Measurements from ENCODE around the gene BRMS1.

BRMS1 gene

GRCh38 chr11:66371627-66372415 lies 26.9 kb upstream of the BRMS1 start, which contains the start of gene SLC29A2:
SLC29A2 (minus strand) TSS chr11:66371760; CDS start chr11:66371591, 169 bp downstream.
- Histone ChIP-seq H4K20me1 (peaks cover 37% of the 10 kb centered on the region), H3K4me3 (peak within 1 kb of the TSS; percentile 88), H3K9me3 (no peaks in the 10 kb centered on the region), H3K27ac (peak within 1 kb of the TSS; percentile 90), H3K4me2 (peak within 1 kb of the TSS; percentile 85), H3K4me1 (peaks cover 40% of the 10 kb centered on the region), H3K27me3 (no peaks in the 10 kb centered on the region), H3K9ac (peak within 1 kb of the TSS; percentile 84), H3K36me3 (peaks cover 32% of the 10 kb centered on the region)
- TF ChIP-seq Cebpa-rat (IDR thresholded peaks at IDR 0.05): no peak

- H3K36me3 ChIP-seq: peaks cover 56% of the 10 kb centered on the region
- H3K27me3 ChIP-seq: no peaks in the 10 kb centered on the region
- H4K20me1 ChIP-seq: peaks cover 38% of the 10 kb centered on the region
- no peak overlapping the region for H3K27ac ChIP-seq
- H3K4me3 ChIP-seq: peak overlapping the region; percentile 88; the same call in 1 of the 2 replicates
- H3K4me2 ChIP-seq: peak overlapping the region; percentile 85; the same call in 1 of the 2 replicates
- TF ChIP-seq Cebpa-rat (IDR thresholded peaks at IDR 0.05): no peak
- peaks cover 40% of the 10 kb centered on the region for H3K4me1 ChIP-seq
- no peaks in the 10 kb centered on the region for H3K9me3 ChIP-seq
- H3K9ac ChIP-seq: peak overlapping the region; percentile 84; the same call in 1 of the 2 replicates
Measured at GRCh38 chr11:66369073-66369894, 24.4 kb upstream of the BRMS1 start.

DNA sequence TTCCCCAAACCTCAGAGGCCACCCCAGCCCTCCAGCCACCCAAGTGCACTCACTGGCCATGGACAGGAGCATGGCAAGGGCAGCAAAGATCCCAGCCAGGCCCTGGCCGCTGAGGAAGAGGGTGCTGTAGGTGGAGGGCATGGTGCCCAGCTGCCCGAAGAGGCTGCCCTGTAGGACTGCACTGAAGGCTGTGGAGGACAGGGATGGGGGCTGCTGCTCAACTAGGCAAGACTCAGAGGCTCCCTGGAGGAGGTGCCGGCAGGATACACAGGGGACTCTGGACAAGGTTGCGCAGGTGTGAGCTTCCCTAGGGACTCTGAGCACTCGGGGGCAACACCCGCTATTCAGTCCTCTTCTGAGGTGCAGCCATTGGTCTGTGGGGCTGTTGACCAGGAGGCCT lies 23.6 kb upstream of the BRMS1 start:
- H3K27me3 ChIP-seq: no peaks in the 10 kb centered on the region
- TF ChIP-seq Cebpa-rat (IDR thresholded peaks at IDR 0.05): no peak
- peak overlapping the region; percentile 23 for H3K4me2 ChIP-seq
- peaks cover 39% of the 10 kb centered on the region for H3K4me1 ChIP-seq
- H3K9me3 ChIP-seq: no peaks in the 10 kb centered on the region
- peaks cover 39% of the 10 kb centered on the region for H4K20me1 ChIP-seq
- no peak overlapping the region for H3K27ac ChIP-seq
- no peak overlapping the region for H3K9ac ChIP-seq
- H3K36me3 ChIP-seq: peaks cover 64% of the 10 kb centered on the region
- H3K4me3 ChIP-seq: no peak overlapping the region

DNA sequence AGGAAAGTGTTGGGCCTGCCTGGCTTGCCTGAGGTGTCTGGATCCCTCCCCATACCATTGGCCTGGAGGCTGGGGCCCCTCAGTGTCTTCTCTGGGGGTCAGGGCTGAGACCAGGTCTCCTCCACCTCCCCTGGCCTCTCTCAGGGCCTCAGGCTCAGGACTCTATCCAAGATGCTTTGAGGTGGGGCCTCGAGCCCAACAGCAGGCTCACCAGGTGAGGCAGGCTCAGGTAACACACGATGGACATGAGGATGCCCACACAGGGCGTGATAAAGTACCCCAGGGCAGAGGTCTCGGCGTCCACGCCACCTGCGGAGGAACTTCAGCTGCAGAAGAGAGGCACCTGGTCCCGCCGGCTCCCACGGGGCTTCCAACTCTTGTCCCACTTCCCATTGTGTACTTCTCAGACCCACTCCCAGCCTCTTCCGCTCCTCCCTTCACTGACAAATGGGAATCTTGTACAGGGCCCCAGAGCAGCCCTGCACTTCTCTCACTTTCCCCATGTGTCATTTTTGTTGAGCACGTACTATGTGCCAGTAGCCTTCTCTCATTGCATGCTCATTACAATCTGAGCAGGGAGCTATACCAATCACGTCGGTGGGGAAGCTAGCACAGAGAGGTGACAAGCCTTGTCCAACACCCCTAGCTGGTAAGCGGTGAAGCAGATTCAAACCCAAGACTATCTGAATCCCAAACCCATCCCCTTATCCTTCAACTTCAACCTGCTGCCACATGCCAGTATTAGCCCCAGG lies 22.8 kb upstream of the BRMS1 start:
- Histone ChIP-seq H3K9me3 (no peaks in the 10 kb centered on the region), H3K27ac (no peak overlapping the region), H4K20me1 (peaks cover 47% of the 10 kb centered on the region), H3K4me2 (0 out of 2 replicates have a peak overlapping the region, but pooled peaks have one; percentile 23), H3K4me1 (peaks cover 32% of the 10 kb centered on the region), H3K9ac (no peak overlapping the region), H3K36me3 (peaks cover 72% of the 10 kb centered on the region), H3K4me3 (no peak overlapping the region), H3K27me3 (no peaks in the 10 kb centered on the region)
- TF ChIP-seq Cebpa-rat (IDR thresholded peaks at IDR 0.05): no peak

DNA sequence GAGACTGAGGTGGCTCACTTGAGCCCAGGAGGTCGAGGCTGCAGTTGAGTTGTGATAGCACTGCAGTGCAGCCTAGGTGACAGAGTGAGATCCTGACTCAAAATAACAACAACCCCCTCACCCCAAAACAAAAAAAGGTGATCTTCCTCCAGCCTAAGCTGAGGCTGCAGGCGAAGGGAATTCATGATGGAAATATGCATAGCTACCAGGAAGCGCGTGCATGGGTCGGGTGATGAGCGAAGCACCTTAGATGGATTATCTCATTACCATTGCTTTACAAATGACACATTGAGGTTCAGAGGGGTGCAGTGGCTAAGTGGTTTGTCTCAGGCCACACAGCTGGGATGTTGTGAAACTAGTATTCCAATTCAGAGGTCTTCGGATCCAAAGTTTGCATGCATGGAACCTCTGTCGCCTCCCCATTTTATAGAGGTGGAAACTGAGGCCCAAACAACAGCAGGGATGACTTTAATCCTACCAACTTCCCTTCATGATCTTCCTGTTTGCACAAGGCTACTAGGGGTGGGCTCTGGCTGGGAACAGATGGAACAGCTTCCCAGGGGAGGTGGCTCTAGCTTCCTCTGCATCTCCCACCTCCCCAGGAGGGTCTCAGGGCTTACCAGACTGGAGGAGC lies 22.1 kb upstream of the BRMS1 start:
- Histone ChIP-seq H4K20me1 (peaks cover 50% of the 10 kb centered on the region), H3K27ac (no peak overlapping the region), H3K4me1 (peaks cover 27% of the 10 kb centered on the region), H3K36me3 (peaks cover 80% of the 10 kb centered on the region), H3K4me3 (no peak overlapping the region), H3K4me2 (no peak overlapping the region), H3K9me3 (no peaks in the 10 kb centered on the region), H3K9ac (no peak overlapping the region), H3K27me3 (no peaks in the 10 kb centered on the region)
- no peak for TF ChIP-seq Cebpa-rat (IDR thresholded peaks at IDR 0.05)

DNA sequence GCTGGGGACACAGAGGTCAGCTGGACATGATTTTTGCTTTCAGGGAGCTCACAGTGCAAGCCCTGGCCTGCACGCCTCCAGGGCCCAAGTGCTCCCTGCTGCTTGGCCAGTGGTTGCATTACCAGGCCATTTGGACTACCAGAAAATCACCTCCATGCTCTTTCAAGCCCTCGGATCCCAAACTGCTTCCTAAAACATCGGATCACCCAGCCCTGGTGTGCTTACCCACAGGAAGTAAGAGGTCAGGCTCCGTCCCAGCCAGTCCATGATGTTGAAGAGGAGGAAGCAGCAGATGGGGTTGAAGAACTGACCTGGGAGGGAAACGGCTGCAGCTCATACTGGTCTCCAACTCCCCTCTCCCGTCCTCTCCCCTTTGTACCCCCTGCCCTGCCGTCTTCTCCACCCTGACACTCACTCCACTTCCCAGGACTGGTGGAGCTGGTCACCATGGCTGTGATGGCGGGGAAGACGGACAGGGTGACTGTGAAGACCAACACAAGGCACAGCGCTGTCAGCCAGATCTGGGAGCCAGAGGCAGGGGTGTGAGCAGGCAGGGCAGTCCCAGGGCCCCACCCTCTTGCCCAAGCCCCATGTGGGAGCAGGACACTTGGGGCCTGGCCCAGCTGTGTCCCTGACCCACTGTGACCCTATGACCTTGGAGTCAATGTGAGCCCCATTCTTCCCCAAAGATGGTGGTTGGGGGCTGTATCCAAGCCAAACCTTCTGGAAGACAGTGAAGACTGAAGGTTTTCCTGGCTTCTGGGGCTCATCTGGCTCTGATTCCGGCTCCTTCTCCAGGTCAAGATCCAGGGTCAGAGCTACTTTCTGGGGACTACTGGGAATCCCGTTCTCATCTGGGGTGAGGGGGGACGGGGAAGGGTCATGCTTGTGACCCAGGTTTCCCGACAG lies 21.1 kb upstream of the BRMS1 start:
- no peaks in the 10 kb centered on the region for H3K27me3 ChIP-seq
- H4K20me1 ChIP-seq: peaks cover 50% of the 10 kb centered on the region
- no peak overlapping the region for H3K9ac ChIP-seq
- H3K36me3 ChIP-seq: peaks cover 90% of the 10 kb centered on the region
- H3K4me2 ChIP-seq: no peak overlapping the region
- no peaks in the 10 kb centered on the region for H3K9me3 ChIP-seq
- TF ChIP-seq Cebpa-rat (IDR thresholded peaks at IDR 0.05): no peak
- H3K4me1 ChIP-seq: peaks cover 27% of the 10 kb centered on the region
- H3K27ac ChIP-seq: no peak overlapping the region
- H3K4me3 ChIP-seq: no peak overlapping the region

DNA sequence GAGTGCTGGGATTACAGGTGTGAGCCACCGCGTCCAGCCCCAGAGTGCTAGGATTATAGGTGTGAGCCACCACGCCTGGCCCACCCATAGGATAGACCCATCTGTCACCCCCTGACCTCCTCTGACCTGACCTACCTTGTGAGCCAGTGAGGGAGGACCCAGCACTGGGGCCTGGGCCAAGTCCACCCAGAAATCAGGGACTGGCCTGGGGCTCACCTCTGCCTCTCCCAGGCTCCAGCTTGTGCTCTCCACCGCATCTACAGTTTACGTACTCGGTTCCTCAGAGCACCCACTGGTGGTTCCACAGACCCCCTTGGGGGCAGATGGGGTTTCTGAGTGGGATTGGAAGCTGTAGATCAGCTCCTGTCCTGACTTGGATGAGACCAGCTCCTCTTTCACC lies 20.3 kb upstream of the BRMS1 start:
- H3K4me1 ChIP-seq: peaks cover 19% of the 10 kb centered on the region
- H4K20me1 ChIP-seq: peaks cover 46% of the 10 kb centered on the region
- no peak overlapping the region for H3K4me3 ChIP-seq
- H3K9me3 ChIP-seq: no peaks in the 10 kb centered on the region
- no peak overlapping the region for H3K9ac ChIP-seq
- H3K27me3 ChIP-seq: no peaks in the 10 kb centered on the region
- no peak overlapping the region for H3K4me2 ChIP-seq
- TF ChIP-seq Cebpa-rat (IDR thresholded peaks at IDR 0.05): no peak
- no peak overlapping the region for H3K27ac ChIP-seq
- H3K36me3 ChIP-seq: peaks cover 95% of the 10 kb centered on the region

- Histone ChIP-seq H3K27me3 (no peaks in the 10 kb centered on the region), H3K9ac (no peak overlapping the region), H4K20me1 (peaks cover 34% of the 10 kb centered on the region), H3K9me3 (no peaks in the 10 kb centered on the region), H3K27ac (no peak overlapping the region), H3K4me1 (peaks cover 8% of the 10 kb centered on the region), H3K4me2 (no peak overlapping the region), H3K36me3 (peaks cover 96% of the 10 kb centered on the region), H3K4me3 (no peak overlapping the region)
- no peak for TF ChIP-seq Cebpa-rat (IDR thresholded peaks at IDR 0.05)
Measured at GRCh38 chr11:66363805-66364535, 19.1 kb upstream of the BRMS1 start.

All from BLaER1 (cell line).